Erythroblast (primary cell): ENCODE measurements around the gene QPRT.

Source experiments
- GATA1 ChIP-seq: IDR thresholded peaks from 2 replicates; pipeline ENCODE4 v1.6.1; 2011; ENCODE audit warnings: low read depth, mild to moderate bottlenecking, control low read depth, low read length, moderate library complexity
- POLR2A ChIP-seq: IDR thresholded peaks from 2 replicates; pipeline ENCODE4 v1.6.1; 2011; ENCODE audit warnings: mild to moderate bottlenecking, low read length

DNA sequence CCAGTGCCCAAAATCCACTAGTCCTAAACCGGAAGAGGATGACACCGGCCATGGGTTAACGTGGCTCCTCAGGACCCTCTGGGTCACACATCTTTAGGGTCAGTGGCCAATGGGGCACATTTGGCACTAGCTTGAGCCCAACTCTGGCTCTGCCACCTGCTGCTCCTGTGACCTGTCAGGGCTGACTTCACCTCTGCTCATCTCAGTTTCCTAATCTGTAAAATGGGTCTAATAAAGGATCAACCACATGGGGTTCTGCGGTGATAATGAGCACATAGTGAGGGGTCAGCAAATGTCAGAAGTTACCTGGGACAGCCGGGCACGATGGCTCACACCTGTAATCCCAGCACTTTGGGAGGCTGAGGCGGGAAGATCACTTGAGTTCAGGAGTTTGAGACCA, 18.4 kb downstream of the QPRT start:
- no peak for TF ChIP-seq POLR2A
- TF ChIP-seq GATA1 = no peak
